Measurements from ENCODE around the gene FAM219A.
"Not testable (repeated sequence)": the region's sequence is repeated elsewhere in the genome, so short reads cannot be mapped to it uniquely, and the experiment has no call there.

The FAM219A gene

GRCh38 chr9:34482746-34483145 lies 24.4 kb upstream of the FAM219A start:
- not testable (repeated sequence) for DNase-seq

- not testable (repeated sequence) for DNase-seq
These were observed 23.2 kb upstream of the FAM219A start for GRCh38 chr9:34481620-34482019.

GRCh38 chr9:34479431-34479866 lies 21.1 kb upstream of the FAM219A start:
- no peak for DNase-seq

- DNase-seq = no peak
These were observed 19.2 kb upstream of the FAM219A start for GRCh38 chr9:34477541-34477940.

- DNase-seq = no peak
These were observed 16.7 kb upstream of the FAM219A start for GRCh38 chr9:34475097-34475496.

DNA sequence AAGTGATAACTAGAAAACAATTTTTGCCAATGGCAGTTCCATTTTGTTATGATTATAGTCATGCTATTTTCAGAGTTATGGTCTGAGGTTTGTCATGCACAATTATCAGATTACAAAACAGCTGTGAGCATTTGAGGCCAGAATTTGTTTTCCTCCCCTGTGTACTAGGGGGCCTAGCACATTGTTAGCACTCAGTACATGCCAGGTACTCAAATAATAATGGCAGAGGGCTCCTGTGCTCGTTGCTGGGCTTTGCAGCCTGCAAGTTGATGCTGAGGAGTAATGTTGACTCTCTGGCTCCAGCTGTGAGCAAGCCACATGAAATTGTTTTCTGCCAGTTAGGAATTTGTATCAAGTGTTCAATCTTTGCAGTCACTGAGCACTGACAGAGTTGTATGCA lies 7.1 kb upstream of the FAM219A start:
- no peak for DNase-seq

- no peak for DNase-seq
These were observed 6.2 kb upstream of the FAM219A start for GRCh38 chr9:34464571-34464970.

- DNase-seq = no peak
These were observed 5.5 kb upstream of the FAM219A start for GRCh38 chr9:34463901-34464232.

DNA sequence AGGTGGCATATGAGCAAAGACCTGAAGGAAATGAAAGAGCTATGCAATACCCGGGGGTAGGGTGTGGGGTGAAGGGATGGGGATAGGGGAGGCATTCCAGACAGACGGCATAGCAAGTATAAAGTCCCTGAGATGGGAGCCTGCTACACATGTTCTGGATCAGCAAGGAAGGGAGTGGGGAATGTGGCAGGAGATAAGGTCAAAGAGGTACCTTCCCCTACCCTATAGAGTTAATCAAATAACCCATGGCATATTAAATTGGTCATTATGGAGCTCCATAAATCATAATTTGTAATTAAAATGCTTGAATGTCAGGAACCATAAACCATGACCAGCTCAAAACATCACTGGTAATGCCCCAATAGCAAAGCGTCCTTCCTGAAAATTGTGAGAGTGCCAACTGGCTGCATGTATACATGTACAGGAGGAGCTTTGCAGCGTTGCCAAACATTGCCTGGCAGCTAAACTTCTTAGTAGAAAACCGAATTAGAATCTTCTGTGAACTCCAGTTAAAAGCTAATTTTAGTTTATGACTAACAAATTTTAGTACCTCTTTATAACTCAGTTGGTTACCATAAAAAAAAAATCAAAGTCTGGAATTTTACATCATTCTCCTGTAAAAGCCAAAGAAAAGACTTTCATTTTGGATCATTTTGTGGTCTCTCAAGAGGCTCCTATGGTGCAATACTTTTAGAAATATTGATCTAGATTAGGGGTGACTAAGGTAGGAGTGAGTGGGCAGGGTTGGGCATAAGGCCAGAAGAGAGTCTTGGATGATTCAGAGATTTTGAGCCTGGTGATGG lies 4.9 kb upstream of the FAM219A start:
- no peak for DNase-seq

- no peak for DNase-seq
These were observed 1.6 kb upstream of the FAM219A start for GRCh38 chr9:34459941-34460340.

DNA sequence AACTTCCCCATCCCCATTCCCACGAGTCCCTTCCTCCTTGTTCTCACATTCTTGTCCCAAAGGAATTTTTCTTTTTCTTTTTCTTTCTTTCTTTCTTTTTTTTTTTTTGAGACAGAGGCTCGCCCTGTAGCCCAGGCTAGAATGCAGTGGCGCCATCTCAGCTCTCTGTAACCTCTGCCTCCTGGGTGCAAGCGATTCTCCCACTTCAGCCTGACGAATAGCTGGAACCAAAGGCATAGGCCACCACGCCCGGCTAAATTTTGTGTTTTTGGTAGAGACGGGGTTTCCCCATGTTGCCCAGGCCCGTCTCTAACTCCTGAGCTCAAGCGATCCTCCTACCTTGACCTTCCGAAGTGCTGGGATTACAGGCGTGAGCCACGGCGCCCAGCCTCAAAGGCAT lies 986 bp upstream of the FAM219A start:
- no peak for DNase-seq

DNA sequence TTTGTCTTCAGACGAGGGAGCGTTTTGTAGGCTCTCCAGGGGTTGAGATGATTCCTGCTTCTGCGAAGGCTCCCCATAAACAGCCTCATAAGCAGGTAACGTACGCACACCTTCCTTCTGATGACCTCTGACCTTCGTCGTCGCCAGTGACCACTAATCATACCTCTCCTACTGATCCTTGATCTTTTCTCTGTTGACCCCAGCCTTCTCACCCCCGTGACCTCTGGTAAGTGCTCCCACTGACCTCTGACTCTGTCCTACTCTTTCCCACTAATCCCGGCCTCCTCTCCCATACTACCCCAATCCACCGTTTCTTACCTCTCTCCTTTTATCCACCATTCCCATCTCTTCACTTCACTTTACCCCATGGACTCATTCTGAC lies 580 bp upstream of the FAM219A start:
- DNase-seq = no peak

DNA sequence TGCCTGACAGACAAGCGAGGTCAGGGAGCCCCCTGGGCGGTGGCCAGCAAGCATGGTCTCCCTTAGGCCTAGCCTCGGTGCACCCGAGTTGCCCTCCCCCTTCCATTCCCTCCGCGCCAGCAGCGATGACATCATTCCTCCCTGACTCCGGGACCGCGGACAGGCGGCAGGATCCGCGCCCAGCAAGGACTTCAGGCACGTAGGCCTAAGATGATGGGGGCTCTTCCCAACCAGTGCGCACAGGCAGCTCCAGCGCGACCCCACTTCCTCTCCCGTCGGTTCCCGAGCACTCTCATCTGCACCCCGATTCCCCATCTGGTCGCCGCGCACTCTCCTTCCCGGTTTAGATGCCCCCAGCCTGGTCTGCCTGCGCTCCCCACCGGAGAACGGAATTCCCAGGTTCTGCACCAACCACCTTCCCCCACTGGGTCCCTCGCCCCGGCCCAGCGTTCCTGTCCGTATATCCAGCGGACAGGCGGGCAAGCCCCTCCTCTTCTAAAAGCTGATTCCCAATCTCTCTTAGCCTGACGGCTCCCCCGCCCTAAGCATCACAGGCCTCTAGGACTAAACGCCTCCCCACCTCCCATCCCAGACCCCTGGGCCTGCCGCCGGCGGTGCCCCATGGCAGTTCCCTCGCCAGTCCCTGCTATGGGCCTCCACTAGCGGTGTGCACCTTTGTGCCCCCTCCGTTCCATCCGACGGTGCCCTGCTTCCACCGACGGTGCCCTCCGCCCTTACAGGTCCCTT lies 931 bp downstream of the FAM219A start:
- peak; percentile 73 for DNase-seq

DNA sequence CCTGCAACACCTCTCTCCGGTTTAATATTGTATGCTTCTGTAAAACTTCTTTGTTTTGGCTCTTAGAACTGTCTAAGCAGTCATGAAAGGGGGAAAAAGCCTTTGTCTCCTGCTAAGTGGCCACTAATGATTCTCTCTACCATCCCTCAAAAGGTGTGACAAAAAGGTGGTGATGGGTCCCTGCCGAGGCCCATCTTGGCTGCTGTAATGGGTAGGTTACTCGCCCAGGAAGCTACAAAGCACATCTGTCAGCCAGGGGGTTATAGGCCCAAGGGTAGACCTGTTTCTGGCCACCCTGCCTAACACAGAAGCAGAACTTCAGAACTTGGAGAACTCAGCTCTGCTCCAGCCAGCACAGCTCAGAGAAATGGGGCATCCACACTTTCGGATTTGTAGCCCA lies 1.6 kb downstream of the FAM219A start:
- no peak for DNase-seq

- no peak for DNase-seq
These were observed 2.2 kb downstream of the FAM219A start for GRCh38 chr9:34456151-34456550.

GRCh38 chr9:34454571-34455065 lies 3.8 kb downstream of the FAM219A start:
- no peak for DNase-seq

DNA sequence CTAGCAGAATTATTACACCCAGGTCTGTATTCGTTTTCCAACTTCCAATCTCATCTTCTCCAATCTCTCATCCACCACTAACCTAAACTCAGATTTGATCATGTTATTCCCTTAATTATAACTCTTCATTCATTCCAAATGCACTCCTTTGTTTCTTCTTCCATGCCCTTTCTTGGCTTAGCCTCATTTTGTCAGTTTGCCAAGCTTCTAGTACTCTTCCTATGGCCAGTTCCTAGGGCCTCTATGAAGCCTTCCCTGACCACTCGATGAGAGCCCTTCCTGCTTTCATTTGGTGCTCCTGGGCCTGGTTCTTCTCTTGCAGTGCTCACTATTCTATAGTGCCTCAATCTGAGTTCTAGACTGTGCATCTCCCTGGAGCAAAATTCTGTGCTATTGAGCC lies 5.8 kb downstream of the FAM219A start:
- no peak for DNase-seq

DNA sequence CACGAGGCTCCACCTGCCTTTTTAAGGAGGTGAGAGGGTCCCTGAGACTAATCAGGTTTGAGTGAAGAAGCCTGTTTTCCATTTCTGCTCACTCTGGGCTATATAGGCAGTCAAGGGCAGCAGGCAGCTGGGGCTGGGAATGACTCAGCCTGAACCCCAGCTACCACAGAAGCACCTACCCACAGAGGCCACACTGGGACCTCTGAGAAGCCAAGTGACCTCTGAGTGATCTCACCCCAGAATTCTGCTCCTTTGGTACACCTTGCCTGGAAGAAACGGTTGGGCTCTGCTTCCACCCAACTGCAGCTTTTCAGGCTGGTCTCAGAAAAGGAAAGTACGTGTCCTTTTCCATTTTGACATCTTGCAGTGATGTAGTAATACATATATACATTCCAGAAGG lies 6.8 kb downstream of the FAM219A start:
- DNase-seq = no peak

DNA sequence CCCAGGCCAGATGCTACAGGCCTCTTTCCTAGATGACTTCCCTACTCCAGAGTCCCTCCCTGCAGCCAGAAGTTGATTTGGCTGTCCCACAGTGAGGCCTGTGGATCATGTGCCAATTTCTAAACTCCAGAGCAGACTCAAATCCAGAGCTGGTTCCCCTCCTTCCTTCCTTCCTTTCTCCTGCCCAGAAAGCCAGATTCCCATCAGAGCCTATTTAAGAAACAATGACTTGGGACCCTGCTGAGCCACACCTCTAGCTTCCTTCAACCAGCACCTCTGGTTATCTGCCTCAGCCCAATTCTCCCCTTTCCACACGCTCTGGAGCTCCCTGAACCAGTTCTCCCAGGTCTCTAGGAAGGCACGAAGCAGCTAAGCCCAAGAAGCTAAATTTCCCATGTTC lies 7.2 kb downstream of the FAM219A start:
- no peak for DNase-seq

GRCh38 chr9:34450644-34451043 lies 7.7 kb downstream of the FAM219A start:
- DNase-seq = no peak

- no peak for DNase-seq
These were observed 11.4 kb downstream of the FAM219A start for GRCh38 chr9:34446951-34447350.

DNA sequence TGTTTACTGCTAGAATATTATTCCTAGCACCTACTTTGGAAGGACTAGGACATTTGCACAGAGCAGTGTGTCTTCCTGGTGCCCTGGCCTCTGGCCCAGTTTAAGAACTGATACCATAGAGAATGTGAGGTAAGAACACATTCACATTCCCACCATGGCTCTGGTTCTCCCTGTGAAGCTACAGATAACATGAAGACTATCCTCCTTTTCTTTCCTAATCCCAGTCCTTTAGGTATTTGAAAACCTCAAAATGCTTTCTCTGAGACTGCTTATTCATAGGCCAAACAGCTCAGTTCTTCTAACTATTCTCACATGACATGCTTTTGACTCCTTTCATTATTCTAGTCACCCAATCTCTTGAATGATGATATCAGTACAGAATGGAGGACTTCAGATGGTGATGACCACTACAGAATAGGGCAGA lies 11.9 kb downstream of the FAM219A start:
- DNase-seq = no peak

- no peak for DNase-seq
These were observed 14.4 kb downstream of the FAM219A start for GRCh38 chr9:34443976-34444375.

- DNase-seq = no peak
These were observed 14.8 kb downstream of the FAM219A start for GRCh38 chr9:34443533-34443932.

Data from midbrain (tissue), 1 donor.